ENCODE measurements around the gene TSHZ2.

Gene TSHZ2

DNA sequence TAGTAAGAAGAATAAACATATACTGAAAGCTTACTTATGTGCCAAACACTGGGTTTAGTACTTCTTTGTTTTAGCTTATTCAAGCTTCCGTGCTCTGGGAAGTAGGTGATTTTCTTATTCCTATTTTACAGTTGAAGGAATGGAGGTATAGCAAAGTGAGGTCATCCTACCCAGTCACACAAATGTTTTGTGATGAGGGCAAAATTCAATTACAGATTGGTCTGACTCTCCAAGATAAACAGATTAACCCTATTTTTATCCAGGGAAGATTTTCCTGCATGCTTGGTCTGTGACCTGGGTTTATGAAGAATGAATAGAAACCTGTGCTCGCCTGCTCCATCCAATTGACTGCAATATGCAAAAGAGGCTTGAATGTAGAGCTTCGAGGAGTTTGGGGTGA, 311.4 kb downstream of the TSHZ2 start:
- no peak for DNase-seq (ENCODE audit: low spot score)

GRCh38 chr20:53284256-53284655, 312.1 kb downstream of the TSHZ2 start:
- DNase-seq (ENCODE audit: low spot score): no peak

DNA sequence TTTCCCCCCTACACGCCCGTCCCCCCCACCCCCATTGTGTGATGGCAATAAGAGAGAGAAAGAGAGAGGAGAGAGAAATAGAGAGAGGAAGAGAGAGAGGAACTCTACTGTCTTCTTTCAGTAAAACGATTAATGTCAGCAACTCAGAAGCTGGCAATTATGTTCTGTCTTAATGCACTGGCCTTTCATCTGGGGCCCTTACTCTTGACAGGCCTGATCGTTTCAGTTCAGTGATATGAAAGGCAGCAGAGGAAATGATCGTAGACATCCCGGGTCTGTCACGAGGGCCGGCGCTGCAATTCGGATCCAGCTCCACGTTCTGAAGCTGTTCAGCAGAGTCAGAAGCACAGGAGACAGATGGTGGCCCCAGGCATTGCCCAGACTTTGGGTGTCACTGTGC, 312.5 kb downstream of the TSHZ2 start:
- DNase-seq (ENCODE audit: low spot score): no peak

GRCh38 chr20:53287357-53288042, 315.3 kb downstream of the TSHZ2 start:
- DNase-seq (ENCODE audit: low spot score): no peak

DNA sequence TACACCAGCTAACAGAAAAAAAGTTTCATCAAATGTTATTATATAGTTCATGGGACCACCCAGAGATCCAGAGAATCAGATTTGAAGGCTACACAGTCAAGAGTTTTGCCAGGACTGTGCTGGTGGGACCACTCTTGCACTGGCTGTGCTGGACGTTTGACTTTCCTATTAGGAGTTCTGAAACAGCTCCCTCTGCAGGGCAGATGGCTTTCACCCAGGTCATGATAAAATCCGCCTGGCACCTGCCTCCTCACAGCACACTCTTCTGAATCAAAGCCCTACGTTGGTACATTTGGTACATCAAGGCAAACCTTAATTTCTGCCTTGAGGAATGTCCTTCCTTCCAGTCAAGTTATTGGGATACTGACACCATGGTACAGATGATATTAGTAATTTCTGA, 319.4 kb downstream of the TSHZ2 start:
- DNase-seq (ENCODE audit: low spot score): peak; percentile 23

DNA sequence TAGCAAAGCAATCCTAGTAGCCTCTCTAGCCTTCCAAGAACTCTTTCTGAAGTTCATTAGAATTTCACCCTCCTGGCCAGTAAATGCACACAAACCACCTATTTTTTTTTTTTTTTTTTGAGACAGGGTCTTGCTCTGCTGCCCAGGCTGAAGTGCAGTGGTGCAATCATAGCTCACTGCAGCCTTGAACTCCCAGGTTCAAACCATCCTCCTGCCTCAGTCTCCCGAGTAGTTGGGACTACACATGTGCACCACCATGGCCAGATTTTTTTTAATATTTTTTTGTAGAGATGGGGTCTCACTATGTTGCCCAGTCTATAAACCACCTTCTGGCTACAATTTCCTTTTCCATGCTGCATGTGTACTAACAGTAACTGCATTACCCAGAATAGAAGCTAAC, 320.2 kb downstream of the TSHZ2 start:
- no peak for DNase-seq (ENCODE audit: low spot score)

DNA sequence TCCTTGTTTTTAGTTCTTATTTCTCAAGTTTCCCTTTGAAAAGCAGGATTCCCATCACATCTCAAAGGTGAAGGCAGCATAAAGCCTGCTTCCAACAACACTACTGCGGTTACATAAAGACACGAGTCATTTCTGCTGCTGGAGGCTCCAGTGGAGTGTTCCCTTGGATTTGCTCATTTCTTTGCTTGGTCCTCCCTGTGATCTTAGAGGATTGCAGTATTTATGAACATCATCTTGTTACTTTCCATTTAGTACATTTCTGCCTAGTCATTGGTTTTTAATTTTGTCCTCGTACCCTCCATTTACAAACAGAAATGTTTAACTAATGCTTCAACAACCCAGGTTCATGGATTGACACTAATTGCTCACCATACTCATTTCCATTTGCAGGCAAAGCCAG, 322.6 kb downstream of the TSHZ2 start:
- no peak for DNase-seq (ENCODE audit: low spot score)

- no peak for DNase-seq (ENCODE audit: low spot score)
Measured at GRCh38 chr20:53296025-53296424, 323.9 kb downstream of the TSHZ2 start.

DNA sequence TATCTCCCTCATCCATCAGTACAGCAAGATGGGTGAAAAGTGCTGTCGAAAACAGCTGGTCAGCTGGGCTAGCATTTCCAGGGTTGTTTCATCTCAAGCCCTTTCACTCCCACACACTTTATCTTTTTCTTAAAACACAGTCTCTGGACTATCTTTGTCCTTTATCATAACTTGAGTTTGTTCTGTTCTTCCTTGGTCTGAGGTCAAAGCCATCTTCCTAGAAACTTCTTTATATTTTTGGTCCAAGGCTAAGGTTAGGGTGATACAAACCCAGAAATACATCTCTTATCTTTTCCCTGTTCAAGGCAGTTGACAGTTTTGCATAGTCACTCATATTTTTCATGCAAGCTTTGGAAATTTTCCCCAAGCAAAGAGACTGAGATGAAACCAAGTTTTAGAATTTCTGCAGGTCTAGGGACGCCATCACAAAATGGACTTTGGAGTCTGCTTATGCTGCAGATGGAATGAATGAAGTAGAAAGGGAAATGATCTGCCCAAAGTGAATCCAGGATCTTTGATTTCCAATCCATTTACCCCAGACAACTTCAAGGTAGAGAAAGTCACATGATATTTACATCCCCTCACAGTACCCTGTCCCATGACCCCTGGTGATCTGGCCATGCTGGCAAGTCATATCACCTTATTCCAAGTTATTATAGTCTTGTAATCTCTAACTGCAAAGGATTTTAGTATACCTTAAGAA, 324.4 kb downstream of the TSHZ2 start:
- DNase-seq (ENCODE audit: low spot score): no peak

DNA sequence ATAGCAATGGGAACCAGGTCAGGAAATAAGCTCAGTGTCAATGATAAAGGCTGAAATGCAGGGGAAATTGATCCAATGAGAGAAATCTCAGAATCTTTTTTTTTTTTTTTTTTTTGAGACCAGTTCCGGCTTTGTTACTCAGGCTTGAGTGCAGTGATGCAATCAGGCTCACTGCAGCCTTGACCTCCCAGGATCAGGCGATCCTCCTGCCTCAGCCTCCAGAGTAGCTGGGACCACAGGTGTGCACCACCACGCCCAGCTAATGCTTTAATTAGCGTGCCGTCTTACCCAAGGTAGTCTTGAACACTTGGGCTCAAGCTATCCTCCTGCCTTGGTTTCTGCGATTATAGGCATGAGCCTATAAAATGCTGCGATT, 325.0 kb downstream of the TSHZ2 start:
- no peak for DNase-seq (ENCODE audit: low spot score)

DNA sequence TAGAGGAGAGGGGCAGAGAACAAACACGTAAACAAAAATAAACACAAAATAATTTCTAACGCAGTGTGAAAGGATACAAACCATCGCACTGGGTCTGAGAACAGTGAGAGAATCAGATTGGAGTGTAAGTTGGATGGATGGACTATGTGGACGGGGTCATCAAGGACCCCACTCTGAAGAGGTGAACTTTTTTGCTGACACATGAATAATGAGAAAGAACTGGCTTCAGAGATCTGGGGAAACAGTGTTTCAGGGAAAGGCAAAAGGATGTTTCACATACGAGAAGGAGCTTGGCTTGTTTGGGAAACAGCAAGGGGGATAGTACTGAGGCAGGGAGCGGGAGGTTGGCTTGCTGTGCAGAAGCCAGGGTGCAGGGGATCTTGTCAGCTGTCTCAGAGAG, 326.1 kb downstream of the TSHZ2 start:
- DNase-seq (ENCODE audit: low spot score): no peak

DNA sequence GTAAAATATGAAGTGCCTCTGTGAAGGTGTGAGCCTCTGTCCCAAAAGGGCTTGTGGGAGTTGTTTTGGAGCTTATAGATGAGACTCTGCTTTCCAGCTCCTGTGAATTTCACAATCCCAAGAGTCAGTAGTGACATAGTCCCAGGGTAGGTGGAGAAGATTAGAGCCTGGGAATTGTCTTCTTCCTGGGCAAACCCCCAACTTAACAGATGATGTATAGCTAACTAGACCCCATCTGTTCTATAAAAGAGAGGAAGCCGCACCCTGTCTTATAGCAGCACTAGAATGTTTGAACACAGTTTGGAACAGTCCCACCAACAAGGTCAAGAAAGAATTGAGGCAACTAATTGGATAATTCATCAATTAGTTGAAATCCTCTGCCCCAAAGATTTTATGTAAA, 326.8 kb downstream of the TSHZ2 start:
- DNase-seq (ENCODE audit: low spot score): no peak

DNA sequence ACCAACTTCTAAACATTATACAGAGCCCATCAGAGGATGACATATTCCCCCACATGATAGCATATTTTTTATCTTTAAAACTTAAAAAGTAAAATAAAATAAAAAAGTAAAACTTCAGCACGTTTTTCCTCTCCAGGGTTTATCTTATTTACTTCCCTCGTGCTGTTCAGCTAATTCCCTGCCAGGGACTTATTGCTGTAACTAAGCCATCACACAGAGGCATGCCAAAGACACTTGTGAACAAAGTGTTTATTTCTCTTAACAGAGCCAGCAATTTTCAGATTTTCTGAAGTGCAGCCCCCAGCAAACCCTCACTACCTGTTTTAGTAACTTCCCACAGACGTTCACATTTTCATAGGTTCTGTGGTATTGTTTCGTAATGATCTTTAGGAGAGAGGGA, 327.7 kb downstream of the TSHZ2 start:
- no peak for DNase-seq (ENCODE audit: low spot score)

- no peak for DNase-seq (ENCODE audit: low spot score)
Measured at GRCh38 chr20:53301869-53302268, 329.7 kb downstream of the TSHZ2 start.

- no peak for DNase-seq (ENCODE audit: low spot score)
Measured at GRCh38 chr20:53302695-53303412, 330.7 kb downstream of the TSHZ2 start.

DNA sequence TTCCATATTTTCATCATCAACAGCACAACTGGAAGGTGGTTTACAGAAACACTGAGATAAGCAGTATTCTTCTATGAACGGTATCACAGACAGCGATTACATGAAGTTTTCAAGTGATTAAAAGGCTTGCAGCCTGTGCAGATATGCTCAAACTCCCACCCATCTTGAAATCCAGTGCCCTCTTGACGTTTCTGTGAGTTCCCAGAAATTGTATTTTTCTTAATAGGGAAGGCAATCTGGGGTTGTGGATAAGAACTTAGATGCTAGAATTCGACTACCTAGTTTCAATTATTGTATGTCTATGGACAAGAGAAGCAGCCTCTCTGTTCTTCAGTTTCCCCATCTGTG, 331.2 kb downstream of the TSHZ2 start:
- no peak for DNase-seq (ENCODE audit: low spot score)

DNA sequence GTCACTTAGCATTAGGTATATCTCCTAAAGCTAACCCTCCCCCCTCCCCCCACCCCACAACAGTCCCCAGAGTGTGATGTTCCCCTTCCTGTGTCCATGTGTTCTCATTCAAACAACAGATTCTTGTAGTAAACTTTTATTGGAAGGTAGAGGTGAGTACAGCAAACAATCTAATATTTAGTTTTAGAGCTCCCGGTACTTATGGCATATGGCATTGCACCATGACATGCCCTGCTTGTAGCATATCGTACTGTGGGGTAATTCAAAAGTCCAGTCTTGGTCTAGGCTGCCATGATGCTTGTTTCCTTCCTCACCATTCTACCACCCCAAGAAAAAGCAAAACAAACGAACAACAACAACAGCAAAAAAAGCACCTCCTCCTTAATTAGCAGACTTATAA, 332.0 kb downstream of the TSHZ2 start:
- DNase-seq (ENCODE audit: low spot score): no peak

- DNase-seq (ENCODE audit: low spot score): no peak
Measured at GRCh38 chr20:53306192-53306805, 334.1 kb downstream of the TSHZ2 start.

- DNase-seq (ENCODE audit: low spot score): no peak
Measured at GRCh38 chr20:53307964-53308597, 335.9 kb downstream of the TSHZ2 start.

DNA sequence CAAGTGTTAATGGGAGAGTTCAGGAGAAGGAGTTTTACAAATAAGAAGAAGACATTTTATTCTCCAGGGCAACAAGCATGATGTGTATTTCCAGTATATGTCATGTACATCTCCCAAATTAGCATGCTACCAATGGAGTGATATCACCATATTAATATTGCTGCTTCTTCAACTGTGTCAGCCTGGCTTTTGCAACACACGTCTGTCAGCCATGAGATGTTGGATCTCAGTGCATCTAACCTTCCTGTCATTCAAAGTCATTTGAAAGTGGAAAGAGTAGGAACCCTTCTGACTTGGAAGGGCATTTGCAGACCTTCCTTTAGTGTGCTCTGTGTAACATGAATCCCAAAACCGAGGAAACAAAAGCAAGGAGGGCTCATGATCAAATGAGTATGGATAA, 337.4 kb downstream of the TSHZ2 start:
- no peak for DNase-seq (ENCODE audit: low spot score)

DNA sequence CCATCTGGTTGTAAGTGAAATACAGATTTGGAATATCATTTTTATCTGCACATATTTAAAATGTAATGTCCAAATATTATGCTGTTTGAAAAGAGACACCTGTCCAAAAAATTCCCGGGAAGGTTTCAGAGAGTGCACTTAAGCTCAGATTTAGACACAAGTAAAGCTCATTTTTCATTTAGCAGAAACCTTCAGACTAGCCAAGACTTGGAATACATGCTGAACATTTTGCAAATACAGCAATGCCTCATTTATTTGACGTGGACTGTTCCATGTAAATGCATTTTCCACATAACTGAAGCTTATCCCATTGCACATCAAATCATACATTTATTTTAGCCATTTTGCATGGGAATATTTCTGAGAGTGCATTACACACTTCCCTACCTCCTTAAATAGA, 340.8 kb downstream of the TSHZ2 start:
- no peak for DNase-seq (ENCODE audit: low spot score)

GRCh38 chr20:53316206-53316937, 344.2 kb downstream of the TSHZ2 start:
- no peak for DNase-seq (ENCODE audit: low spot score)

Data from HuH-7.5 (cell line).